GM11168 (cell line): ENCODE results near the gene COL5A1.

Experiments
- in situ Hi-C: fragments of 300-500 bp; cut with MboI; formaldehyde crosslinking; loops from one replicate; pipeline ENCODE4 v1.12.0; 2022; ENCODE audit warnings: low sequenced_read_pairs; ENCODE audit not compliant: unreplicated experiment

The COL5A1 gene

GRCh38 chr9:134606951-134607731 is 34.5 kb upstream of the COL5A1 start:
- in situ Hi-C loops = no loop called here

- in situ Hi-C loops = no loop called here
These were observed 33.6 kb upstream of the COL5A1 start for GRCh38 chr9:134607971-134608370.

GRCh38 chr9:134611046-134611445 is 30.6 kb upstream of the COL5A1 start:
- in situ Hi-C loops = no loop called here

GRCh38 chr9:134612309-134612708 is 29.3 kb upstream of the COL5A1 start:
- in situ Hi-C loops = no loop called here

- in situ Hi-C loops = no loop called here
These were observed 28.9 kb upstream of the COL5A1 start for GRCh38 chr9:134612715-134613114.

- in situ Hi-C loops = no loop called here
These were observed 27.3 kb upstream of the COL5A1 start for GRCh38 chr9:134614256-134614655.

- in situ Hi-C loops = no loop called here
These were observed 25.3 kb upstream of the COL5A1 start for GRCh38 chr9:134616341-134616740.

- in situ Hi-C loops = no loop called here
These were observed 24.4 kb upstream of the COL5A1 start for GRCh38 chr9:134617246-134617645.

GRCh38 chr9:134617836-134618162 is 23.8 kb upstream of the COL5A1 start:
- in situ Hi-C loops = no loop called here

- in situ Hi-C loops = no loop called here
These were observed 23.3 kb upstream of the COL5A1 start for GRCh38 chr9:134618163-134618832.

- in situ Hi-C loops = no loop called here
These were observed 22.7 kb upstream of the COL5A1 start for GRCh38 chr9:134618833-134619447.

GRCh38 chr9:134619448-134619982 is 22.1 kb upstream of the COL5A1 start:
- in situ Hi-C loops = no loop called here

- in situ Hi-C loops = no loop called here
These were observed 21.5 kb upstream of the COL5A1 start for GRCh38 chr9:134619983-134620661.

GRCh38 chr9:134620751-134621557 is 20.6 kb upstream of the COL5A1 start:
- in situ Hi-C loops = no loop called here

GRCh38 chr9:134621558-134622110 is 20.0 kb upstream of the COL5A1 start:
- in situ Hi-C loops = no loop called here

GRCh38 chr9:134622896-134623257 is 18.7 kb upstream of the COL5A1 start:
- in situ Hi-C loops = no loop called here

- in situ Hi-C loops = no loop called here
These were observed 18.1 kb upstream of the COL5A1 start for GRCh38 chr9:134623258-134624066.

GRCh38 chr9:134624137-134624591 is 17.4 kb upstream of the COL5A1 start:
- in situ Hi-C loops = no loop called here
